Stimulated activated CD4-positive, alpha-beta T cell treated with anti-CD3 and anti-CD28 coated beads, Interleukin-12 subunit alpha, Interleukin-12 subunit beta, amount 100 ng/mL, for 48 hours (primary cell): ENCODE results near the gene SYNJ2.
A peak's percentile ranks its signal among the peaks of the same experiment; 100 is the strongest.

ENCODE experiments used
- DNase-seq, 3 donors: peaks; one replicate each; pipeline ENCODE4 v3.0.0-alpha.2; 2020; ENCODE audit warnings: low read depth in 2 of 3, low spot score in 1 of 3

Gene SYNJ2

DNA sequence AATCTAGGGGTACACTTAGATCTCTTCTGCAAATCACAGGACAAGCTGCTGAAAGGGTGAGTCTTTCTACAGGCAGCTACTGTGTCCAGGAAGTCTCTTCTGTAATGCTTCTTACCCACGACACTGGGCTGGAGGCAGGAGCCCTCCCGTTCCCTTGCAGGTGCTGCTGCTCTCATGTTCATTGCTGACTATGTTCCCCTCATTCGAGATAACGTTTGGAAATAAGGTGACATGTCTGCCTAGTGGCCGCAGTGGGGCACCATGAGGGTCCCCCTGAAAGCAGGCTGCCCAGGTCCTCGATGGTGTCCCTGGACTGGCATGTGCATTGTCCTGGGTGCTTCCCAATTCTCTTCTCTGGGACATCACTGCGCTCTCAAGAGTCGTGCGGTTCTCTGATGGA is 74.7 kb downstream of the SYNJ2 start:
- no peak for DNase-seq

DNA sequence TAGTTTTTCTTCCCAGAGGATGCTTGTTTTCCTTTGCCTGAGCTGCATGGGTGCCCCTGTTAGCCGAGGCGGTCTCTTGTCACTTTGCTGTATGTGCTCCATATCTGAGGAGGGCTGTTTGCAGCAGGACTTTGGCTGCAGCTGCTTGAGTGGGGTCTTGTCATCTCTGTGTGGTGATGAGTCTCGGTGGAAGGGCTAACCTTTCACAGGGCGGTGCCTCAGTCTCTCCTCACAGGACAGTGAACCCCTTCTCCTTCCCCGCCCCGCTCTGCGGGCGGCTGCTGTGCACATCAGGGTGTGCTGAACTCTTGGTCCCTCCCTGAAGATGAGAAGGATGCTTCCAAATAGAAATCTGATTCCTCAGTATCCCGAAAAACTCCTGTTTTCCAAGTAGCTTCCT is 75.1 kb downstream of the SYNJ2 start:
- DNase-seq, result no peak

DNA sequence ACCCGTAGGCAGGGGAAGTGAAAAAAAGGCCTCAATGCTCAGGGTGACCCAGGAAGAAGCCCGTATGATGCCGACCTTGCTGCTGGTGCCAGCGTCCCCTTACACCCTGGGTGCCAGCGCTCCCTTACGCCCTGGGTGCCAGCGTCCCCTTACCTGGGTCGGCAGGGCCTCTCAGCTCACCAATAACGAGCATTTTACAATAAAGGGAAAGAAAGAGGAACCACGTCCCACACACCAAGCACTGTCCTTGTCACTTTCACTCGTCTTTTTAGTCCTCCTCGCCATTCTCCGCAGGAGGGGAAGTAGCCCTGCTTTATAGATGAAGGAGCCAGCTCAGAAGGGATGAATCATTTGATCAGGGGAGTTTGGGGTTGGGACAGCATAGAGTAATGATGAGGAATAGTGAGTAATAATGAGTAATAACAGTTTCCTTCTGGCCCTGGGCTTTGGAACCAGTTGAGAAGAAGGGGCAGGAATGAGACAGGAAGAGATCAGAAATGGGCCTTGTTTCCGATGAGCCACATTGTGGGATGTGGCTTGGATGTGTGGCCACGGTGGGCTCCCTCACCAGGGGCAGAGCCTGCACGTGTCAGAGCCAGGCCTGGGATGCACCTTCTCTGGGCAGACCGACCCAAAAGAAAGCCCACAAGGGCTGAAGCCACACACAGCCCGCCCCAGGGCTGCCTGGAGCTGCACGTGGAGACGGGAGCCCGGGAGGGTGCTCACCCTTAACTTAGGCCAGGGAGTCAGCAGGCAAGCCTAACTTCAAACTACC is 75.7 kb downstream of the SYNJ2 start:
- DNase-seq, result peak; percentile 42 to 62 (median 55)

DNA sequence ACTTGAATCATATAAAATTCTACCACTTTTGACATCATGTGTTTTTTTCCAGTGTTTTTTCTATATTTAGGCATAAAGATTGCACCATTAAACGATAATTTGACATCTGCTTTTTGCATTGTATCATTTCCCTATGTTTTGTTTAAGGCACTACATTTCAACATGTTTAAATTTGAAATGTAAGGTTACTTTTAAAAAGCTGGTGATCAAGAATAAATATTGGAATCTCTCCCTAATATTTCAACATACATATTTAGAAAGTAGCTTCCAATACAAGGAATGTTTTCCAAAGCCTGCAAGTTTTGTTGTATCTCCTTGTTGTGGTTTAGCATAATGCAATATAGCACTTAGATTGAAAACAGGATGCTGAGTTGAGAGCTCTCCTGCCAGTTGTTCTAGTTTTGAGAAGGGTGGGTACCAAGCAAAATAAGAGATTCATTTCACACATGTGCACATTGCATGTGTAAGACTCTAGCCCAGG is 76.5 kb downstream of the SYNJ2 start:
- DNase-seq, result no peak

DNA sequence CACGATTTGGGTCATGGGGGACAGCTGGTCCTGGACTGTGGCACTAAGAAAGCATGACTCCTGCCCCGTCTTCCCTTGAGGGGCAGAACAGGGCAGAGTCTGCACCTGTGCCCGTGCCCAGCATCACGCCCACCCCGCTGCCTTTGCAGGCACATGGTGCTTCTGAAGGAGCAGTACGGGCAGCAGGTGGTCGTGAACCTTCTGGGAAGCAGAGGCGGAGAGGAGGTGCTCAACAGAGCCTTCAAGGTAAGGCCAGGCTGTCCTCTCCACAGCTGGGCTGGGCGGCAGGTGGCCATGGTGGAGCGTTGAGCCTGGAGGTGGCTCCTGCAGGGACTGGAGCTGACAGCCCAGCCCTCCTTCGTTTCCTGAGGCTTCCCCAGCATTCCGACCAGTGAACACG is 77.4 kb downstream of the SYNJ2 start:
- DNase-seq, result no peak

DNA sequence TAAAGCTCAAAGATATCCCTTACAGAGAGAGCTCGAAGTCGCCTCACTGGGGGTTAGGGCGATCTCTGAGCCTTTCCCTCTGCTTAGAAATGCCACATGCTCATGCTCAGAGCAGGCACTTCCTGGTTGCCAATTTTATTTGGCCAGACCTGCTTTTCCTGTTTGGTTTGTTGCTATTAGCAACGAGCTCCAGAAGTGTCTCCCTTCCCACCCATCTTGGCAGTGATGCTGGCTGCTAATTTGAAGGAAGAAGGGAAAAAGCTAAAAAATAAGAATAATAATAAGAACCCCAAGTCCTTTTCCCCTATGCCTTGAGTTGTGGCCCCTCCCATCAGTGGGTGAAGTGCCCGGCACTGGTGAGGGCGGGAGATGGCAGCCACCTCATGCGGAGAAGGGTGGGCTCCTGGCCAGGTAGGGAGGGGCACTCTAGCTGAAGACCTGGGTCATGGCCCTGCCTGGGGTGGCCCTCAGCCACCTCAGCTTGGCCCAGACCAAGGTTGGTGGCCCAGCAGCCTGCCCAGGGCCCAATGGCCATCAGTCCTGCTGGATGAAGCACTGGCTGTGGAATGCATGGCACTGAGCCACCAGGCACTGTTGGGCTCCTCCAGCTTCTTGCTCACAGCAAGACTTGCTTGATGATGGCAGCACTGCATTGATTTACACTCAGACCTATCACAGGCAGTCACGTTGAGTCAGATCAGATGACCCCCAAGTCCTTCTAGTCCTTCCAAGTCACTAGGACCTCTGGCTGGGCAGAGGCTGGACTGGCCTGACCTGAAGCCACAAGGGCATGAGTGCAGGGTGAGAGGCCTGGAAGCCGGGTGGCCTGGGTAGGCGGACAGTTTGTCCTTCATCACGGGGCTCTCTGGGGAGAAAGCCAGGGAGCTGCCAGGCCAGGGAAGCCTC is 79.0 kb downstream of the SYNJ2 start:
- no peak for DNase-seq

DNA sequence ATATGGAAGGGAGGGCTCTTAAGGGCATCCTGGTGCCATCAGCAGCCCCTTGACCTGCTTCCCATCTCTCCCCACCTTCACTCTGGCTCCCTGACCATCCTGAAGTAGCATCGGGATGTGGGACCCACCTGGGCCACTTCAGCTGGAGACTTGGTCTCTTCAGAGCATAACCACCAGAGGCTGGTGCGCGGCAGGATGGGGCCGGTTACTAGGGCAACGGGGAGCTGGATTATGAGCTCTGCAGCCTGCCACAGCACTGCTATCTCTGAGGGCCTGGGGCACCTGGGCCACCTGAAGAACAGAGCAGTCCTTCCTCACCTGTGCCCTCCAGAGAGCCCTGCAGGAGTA is 79.7 kb downstream of the SYNJ2 start:
- no peak for DNase-seq

DNA sequence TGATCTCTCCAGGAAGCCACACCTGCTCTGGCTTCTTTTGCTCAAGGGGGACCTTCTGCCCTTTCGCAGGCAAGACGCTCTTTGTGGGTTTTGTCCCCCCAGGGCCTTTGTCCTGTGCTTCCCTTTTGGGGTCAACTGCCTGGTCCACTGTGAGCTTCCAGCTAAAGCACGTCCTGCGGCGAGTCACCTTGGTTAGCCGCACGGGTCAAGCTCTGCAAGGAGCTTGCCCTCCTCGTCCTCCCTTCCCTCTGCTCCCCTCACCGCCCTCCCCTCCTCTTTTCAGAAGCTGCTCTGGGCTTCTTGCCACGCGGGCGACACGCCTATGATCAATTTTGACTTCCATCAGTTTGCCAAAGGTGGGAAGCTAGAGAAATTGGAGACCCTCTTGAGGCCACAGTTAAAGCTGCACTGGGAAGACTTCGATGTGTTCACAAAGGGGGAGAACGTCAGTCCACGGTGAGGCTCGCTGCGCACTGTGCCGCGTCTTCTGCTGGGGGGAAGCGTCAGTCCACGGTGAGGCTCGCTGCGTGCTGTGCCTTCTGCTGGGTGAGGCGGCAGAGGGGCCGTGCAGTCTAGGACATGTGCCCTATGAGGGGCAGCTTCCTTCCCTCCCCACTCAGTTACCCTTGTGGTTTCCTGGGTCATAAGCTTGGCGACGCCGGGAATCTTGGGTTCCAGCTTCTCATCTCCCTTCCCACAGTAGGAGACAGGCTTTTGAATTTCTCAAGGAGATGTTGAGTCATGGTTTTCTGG is 80.2 kb downstream of the SYNJ2 start:
- no peak for DNase-seq

DNA sequence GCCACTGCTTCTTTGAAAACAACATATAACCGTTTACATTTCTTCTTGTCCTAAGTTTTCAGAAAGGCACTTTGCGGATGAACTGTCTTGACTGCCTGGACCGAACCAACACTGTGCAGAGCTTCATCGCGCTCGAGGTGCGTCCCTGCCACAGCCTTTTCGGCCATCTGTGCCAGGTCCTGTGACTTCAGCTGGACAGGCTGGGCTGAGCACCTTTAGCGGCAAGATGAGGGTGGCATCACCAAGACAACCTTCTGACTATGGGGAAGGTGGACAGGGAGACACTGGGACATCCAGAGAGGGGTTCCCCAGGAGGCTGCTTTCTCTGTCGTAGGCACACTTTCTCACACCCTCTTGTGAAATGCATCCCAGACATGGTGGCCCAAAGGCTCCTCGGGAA is 82.1 kb downstream of the SYNJ2 start:
- DNase-seq, result no peak

DNA sequence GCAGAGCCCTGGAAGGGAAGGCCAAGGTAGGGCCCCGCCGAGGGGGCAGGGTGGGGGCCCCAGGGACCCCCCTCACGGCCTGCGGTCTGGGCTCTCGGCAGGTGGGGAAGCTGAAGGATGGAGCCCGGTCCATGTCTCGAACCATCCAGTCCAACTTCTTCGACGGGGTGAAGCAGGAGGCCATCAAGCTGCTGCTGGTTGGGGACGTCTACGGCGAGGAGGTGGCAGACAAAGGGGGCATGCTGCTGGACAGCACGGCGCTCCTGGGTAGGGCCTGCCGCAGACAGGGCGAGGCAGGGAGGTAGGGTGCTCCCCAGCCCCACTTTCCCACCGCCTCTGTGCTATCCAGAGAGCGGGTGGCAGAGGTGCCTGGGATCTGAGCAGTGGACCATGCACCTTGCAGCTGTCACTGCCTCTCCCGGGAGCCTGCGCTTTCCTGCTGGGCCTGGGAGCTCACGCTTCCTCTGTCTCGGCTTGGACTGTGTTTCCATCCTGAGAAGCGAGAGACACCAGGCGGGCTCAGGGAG is 83.1 kb downstream of the SYNJ2 start:
- DNase-seq, result no peak

DNA sequence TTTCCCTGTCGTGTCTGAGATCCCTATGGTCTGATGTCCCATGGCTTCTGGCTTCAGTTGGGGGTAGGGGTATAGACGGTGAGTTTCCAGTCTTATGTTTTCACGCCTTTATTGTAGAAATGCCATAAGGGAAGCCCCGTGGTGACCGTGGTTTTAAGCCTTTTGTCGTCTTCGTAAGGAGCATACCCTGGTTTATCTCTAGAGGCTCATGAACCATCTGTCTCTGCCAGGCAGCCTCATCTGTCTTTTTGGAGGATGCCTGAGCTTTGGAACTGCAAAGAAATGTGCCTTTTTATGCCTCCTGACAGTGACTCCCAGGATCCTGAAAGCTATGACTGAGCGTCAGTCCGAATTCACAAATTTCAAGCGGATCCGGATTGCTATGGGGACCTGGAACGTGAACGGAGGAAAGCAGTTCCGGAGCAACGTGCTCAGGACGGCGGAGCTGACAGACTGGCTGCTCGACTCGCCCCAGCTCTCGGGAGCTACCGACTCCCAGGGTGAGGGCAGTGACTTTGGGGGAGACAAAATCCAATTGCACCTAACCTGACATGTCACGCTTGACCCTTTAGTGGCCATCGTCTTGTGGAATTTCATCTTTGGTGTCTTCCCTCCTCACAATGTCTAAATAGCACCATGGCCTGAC is 84.6 kb downstream of the SYNJ2 start:
- DNase-seq, result no peak

DNA sequence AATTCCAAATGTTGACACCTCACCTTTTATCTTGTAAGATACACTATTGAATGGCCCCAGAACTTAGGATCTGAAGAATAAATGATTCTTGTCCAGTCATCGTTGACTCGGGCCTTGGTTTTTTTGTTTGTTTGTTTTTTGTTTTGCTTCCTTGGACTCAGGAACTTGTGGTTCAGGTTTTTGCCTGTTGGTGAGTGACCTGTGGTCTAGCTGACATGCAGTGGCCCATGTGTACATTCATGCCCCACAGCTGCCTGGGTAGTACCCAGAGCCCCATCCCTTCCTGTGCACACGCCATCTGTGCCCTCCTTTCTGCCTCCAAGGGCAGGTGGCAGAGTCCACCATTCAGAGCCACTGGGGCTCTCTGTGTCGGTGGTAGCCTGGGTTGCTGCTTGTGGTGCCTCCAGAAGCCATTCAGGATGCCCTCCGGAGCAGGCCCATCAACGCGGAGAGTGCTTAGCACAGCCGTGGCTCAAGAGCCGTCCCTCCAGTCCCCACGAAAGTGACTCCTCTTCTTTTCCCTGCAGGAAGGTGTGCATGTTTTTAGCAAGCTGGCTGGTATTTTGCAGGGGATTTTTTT is 85.9 kb downstream of the SYNJ2 start:
- no peak for DNase-seq

DNA sequence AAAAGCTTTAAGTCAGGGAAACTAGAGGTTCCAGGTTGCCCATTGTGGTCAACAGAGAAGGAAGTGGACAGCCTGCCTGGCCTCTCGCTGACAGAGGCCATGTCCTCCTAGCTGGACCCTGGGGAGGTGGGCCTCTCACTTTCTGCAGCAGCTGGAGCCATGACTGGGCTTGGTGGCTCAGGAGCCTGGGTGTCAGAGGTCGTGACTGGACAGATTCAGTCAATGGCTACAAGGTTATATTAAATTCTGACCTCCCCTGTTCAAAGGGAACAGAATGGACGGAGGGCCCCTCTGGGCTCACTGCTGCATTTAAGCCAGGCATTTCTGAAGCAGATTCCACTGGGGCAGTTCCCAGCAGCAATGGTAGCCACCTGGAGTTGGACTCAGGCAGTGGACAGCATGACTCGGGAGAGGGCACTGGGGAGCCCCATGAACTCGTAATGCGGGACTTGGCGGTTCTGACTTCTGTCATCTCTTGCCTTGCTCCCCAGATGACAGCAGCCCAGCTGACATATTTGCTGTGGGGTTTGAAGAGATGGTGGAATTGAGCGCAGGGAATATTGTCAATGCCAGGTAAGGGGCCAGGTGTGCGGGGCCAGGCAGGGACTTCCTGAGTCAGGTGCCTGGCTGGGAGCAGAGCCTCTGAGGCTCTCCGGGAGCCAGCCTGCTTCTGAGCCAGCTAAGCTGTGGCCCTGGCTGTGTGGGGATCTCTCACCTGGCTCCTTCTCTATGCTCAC is 86.7 kb downstream of the SYNJ2 start:
- no peak for DNase-seq

DNA sequence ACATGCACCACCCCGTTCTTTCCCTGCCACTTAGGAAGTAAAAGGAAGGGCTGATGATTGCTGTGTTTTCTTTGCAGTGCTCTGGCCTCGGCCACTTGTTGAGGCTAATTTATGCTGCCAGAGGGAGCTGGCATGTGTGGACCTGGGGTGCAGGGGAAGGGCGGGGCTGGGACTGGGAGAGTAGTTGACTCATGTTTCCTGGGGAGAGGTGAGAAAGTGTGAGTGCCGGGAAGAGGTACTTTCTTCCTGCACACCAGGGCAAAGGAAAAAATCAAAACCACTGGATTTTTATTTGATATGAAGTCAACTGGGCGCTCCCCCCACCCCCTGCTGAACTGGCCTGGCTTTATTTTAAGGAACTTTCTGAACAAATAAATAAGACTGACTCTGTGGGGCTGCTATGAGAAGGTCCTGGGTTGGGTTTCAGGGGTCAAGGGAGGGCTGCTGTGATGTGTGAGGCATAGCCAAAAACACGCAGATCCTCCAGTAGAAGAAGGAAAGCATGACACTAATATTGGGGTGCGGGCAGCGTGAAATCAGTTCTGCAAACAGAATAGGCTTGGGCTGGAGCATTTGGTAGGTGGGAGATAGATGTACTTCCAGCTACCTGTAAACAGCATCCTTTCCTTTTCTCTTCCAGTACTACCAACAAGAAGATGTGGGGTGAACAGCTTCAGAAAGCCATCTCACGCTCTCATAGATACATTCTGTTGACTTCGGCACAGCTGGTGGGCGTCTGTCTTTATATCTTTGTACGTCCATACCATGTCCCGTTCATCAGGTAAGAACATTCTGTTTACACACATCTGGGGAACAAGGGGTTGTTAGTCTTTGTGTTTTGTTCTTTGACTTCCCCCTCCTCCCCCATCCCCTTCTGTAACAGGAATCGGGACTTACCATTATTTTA is 87.5 kb downstream of the SYNJ2 start:
- DNase-seq, result peak in 1 of 3 donors; percentile 14

DNA sequence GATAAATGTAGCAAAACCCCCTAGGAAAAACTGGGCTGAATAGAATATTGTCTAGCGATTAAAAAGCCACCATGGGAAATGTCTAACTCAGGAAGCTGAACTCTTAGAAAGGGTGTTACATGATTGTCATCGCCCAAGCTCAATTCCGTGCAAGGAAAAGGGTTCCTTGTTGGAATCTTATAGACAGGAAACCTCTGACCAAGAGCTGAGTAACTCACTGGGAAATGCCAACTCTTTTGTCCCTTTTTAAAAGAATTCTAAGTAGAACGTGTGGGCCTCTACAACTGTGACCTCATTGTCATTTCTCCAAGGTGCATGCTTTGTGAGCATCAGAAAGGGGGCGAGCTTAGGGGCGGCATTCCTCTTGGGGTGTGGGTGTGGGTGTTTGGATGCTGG is 88.1 kb downstream of the SYNJ2 start:
- no peak for DNase-seq

DNA sequence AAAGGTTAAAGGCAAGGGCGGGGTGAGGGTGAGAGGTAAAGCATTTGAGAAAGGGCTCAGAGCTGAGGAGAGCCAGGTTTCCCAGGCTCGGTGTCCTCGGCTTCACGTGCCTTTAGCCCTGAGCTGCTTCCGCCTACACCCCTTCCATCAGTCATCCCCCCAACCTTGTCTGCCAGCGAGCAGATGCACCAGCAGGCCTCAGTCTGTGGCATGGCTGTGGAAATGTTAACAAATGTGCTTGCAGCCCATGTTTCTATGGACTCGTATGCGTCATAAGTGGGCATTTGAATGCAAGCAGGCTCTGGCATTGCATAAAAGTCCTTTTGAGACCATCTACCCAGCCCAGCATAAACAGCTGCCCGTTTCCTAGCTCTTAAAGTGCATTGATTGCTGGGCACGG is 88.8 kb downstream of the SYNJ2 start:
- no peak for DNase-seq

DNA sequence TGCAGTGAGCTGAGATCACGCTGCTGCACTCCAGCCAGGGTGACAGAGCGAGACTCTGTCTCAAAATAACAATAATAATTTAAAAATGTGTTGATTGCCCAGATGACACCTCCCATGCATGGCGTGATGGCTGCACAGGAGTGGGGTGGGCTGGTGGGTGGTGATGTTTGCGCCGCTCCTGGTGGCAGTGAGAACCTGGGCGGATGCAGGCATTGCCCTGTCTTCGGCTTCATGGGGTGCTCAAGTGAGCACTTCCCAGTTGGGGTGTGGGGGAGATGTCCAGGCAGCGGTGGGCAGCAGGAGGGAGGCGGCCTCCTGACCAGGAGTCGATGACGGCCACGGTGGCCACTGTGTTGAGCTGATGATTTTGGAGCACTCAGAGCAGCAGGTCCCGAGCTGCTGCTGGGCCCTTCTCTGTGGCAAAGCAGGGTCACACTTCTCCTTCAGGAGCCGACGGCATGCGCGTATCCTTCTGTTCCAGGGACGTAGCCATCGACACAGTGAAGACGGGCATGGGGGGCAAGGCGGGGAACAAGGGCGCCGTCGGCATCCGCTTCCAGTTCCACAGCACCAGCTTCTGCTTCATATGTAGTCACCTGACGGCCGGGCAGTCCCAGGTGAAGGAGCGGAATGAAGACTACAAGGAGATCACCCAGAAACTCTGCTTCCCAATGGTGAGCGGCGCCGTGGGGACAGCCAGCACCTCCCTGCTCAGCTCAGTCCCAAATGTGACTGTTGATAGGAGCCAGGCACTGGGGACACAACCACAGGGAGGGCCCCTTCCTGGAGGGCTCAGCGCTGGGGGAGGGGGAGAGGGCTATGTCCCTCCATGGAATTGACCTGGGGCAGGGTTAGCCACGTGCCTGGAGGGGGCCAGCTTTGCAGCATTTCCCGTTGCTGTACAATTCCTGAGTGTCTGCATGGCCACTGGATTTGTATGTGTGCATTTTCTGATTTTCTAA is 89.7 kb downstream of the SYNJ2 start:
- DNase-seq, result no peak
